22Rv1 (cell line): Measurements from ENCODE around the gene DDX41.

ENCODE experiments used
- ZFX ChIP-seq: fragments of 450-650 bp; IDR thresholded peaks from 2 replicates; pipeline ENCODE4 v1.6.1; 2017; ENCODE audit warnings: antibody characterized with exemption, borderline replicate concordance
- TF ChIP-seq, protein P1 (sequence below): fragments of 450-650 bp; IDR thresholded peaks from 2 replicates; pipeline ENCODE4 v1.5.1; 2017; ENCODE audit warnings: mild to moderate bottlenecking

DNA sequence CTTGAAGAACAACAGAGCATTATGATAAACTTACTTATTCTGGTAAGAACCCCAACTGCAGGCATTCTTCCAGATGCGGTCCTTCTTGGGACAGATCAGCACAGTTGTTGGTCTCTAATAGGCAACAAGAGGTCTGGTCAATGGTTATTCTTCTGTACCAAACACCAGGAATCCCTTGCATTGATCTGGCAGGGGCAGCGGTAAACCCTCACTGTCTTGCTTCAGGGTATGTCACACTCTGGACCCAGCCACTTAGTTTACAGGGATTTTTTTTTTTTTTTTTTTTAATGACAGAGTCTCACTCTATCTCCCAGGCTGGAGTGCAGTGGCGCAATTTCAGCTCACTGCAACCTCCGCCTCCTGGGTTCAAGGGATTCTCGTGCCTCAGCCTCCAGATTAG, 38.9 kb upstream of the DDX41 start:
- TF ChIP-seq, protein P1, sequence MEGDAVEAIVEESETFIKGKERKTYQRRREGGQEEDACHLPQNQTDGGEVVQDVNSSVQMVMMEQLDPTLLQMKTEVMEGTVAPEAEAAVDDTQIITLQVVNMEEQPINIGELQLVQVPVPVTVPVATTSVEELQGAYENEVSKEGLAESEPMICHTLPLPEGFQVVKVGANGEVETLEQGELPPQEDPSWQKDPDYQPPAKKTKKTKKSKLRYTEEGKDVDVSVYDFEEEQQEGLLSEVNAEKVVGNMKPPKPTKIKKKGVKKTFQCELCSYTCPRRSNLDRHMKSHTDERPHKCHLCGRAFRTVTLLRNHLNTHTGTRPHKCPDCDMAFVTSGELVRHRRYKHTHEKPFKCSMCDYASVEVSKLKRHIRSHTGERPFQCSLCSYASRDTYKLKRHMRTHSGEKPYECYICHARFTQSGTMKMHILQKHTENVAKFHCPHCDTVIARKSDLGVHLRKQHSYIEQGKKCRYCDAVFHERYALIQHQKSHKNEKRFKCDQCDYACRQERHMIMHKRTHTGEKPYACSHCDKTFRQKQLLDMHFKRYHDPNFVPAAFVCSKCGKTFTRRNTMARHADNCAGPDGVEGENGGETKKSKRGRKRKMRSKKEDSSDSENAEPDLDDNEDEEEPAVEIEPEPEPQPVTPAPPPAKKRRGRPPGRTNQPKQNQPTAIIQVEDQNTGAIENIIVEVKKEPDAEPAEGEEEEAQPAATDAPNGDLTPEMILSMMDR: no peak
- no peak for TF ChIP-seq ZFX
